ENCODE measurements around the gene GLT1D1. TPM values are rescaled to one million over a fixed set of nuclear protein-coding genes. Genes with fewer than 3 reads are reported as not detected.
A peak's percentile ranks its signal among the peaks of the same experiment; 100 is the strongest.
"Not testable (repeated sequence)": the region's sequence is repeated elsewhere in the genome, so short reads cannot be mapped to it uniquely, and the experiment has no call there.

The GLT1D1 gene
- polyA plus RNA-seq, 1 donor, result 1.6 TPM

GRCh38 chr12:128820723-128821432 lies 32.4 kb upstream of the GLT1D1 start:
- no peak for DNase-seq (ENCODE audit: low read depth)

GRCh38 chr12:128823216-128823915 lies 29.9 kb upstream of the GLT1D1 start:
- no peak for DNase-seq (ENCODE audit: low read depth)

GRCh38 chr12:128823916-128824839 lies 29.1 kb upstream of the GLT1D1 start, which contains the start of gene SLC15A4:
Gene SLC15A4 (minus strand): TSS chr12:128823958. CDS start chr12:128823943, 15 bp downstream.
- DNase-seq (ENCODE audit: low read depth), result peak; percentile 65

- no peak for DNase-seq (ENCODE audit: low read depth)
These were observed 27.4 kb upstream of the GLT1D1 start for GRCh38 chr12:128825835-128826234.

- DNase-seq (ENCODE audit: low read depth), result no peak
These were observed 25.6 kb upstream of the GLT1D1 start for GRCh38 chr12:128827724-128828123.

GRCh38 chr12:128829861-128830504 lies 23.3 kb upstream of the GLT1D1 start:
- no peak for DNase-seq (ENCODE audit: low read depth)

GRCh38 chr12:128830505-128830893 lies 22.8 kb upstream of the GLT1D1 start:
- DNase-seq (ENCODE audit: low read depth), result no peak

GRCh38 chr12:128833418-128833817 lies 19.9 kb upstream of the GLT1D1 start:
- DNase-seq (ENCODE audit: low read depth), result no peak

- not testable (repeated sequence) for DNase-seq (ENCODE audit: low read depth)
These were observed 13.4 kb upstream of the GLT1D1 start for GRCh38 chr12:128839885-128840284.

- no peak for DNase-seq (ENCODE audit: low read depth)
These were observed 12.3 kb upstream of the GLT1D1 start for GRCh38 chr12:128840862-128841468.

- DNase-seq (ENCODE audit: low read depth), result no peak
These were observed 10.7 kb upstream of the GLT1D1 start for GRCh38 chr12:128842579-128842978.

- no peak for DNase-seq (ENCODE audit: low read depth)
These were observed 9.7 kb upstream of the GLT1D1 start for GRCh38 chr12:128843538-128843937.

GRCh38 chr12:128844031-128844635 lies 9.1 kb upstream of the GLT1D1 start:
- DNase-seq (ENCODE audit: low read depth), result no peak

GRCh38 chr12:128846671-128847070 lies 6.6 kb upstream of the GLT1D1 start:
- not testable (repeated sequence) for DNase-seq (ENCODE audit: low read depth)

- no peak for DNase-seq (ENCODE audit: low read depth)
These were observed 4.9 kb upstream of the GLT1D1 start for GRCh38 chr12:128848371-128848770.

GRCh38 chr12:128849806-128850205 lies 3.5 kb upstream of the GLT1D1 start:
- DNase-seq (ENCODE audit: low read depth), result not testable (repeated sequence)

GRCh38 chr12:128850400-128850799 lies 2.9 kb upstream of the GLT1D1 start:
- DNase-seq (ENCODE audit: low read depth), result no peak

GRCh38 chr12:128851429-128851828 lies 1.8 kb upstream of the GLT1D1 start:
- DNase-seq (ENCODE audit: low read depth), result not testable (repeated sequence)

- no peak for DNase-seq (ENCODE audit: low read depth)
These were observed 1.1 kb upstream of the GLT1D1 start for GRCh38 chr12:128852026-128852698.

GRCh38 chr12:128853600-128854197 lies 421 bp downstream of the GLT1D1 start:
- DNase-seq (ENCODE audit: low read depth), result no peak

Data from forelimb muscle (tissue), 1 donor.